Sigmoid colon (tissue), 4 donors: ENCODE measurements around the gene DNPH1.

Experiments
- CTCF ChIP-seq, 4 experiments: fragments of 450-650 bp in 3 of 4; fragments of 200-600 bp in 1 of 4; IDR thresholded peaks; one replicate each; pipeline ENCODE4 v1.5.1; 2016 to 2019; ENCODE audit warnings: antibody characterized with exemption in 4 of 4, mild to moderate bottlenecking in 3 of 4, moderate library complexity in 2 of 4
- EP300 ChIP-seq, 4 donors: sonication (generic); formaldehyde crosslinking; IDR thresholded peaks; one replicate each; pipeline ENCODE4 v1.6.1; 2017; ENCODE audit warnings: antibody characterized with exemption in 4 of 4

DNA sequence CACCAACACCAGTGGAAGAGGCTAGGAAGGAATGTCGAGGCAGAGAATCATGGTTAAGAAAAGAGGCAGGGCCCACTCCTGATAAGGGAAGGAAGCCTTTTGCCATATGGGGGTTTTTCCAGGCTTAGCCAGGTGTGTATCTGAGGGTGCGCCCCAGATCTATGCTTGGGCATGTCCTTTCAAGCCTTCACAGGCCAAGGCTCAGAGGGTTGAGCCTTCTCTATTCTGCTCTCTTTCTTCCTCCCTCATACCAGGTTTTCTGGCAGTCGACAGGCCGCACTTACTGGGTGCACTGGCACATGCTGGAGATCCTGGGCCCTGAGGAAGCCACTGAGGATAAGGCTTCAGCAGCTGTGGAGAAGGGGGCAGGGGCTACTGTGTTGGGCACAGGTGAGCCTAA, 42.6 kb downstream of the DNPH1 start:
- TF ChIP-seq CTCF (IDR thresholded peaks at IDR 0.05) (no peak), EP300 (IDR thresholded peaks at IDR 0.05) (no peak)
